Gastroesophageal sphincter (tissue), 4 donors: ENCODE measurements around the gene OR13D1. TPM values are rescaled to one million over a fixed set of nuclear protein-coding genes. Genes with fewer than 3 reads are reported as not detected.

Experiments used
- ATAC-seq: fragments of 150-250 bp; one replicate; pipeline ENCODE4 v1.9.1; 2016; ENCODE audit warnings: mild to moderate bottlenecking, moderate library complexity
- H3K27ac ChIP-seq, 4 donors: fragments of 200-600 bp; sonication (generic) in 3 of 4; 1 replicate in 3 of 4; 2 replicates in 1 of 4; pipeline ENCODE4 v1.5.1; 2016 to 2019
- H3K27me3 ChIP-seq: fragments of 200-600 bp; sonication (generic); one replicate; pipeline ENCODE4 v1.5.1; 2019
- H3K36me3 ChIP-seq, 2 donors: fragments of 200-600 bp; sonication (generic); one replicate each; pipeline ENCODE4 v1.5.1; 2019; ENCODE audit warnings: control low read depth in 1 of 2
- H3K4me1 ChIP-seq, 3 donors: fragments of 200-600 bp; sonication (generic); 1 replicate in 2 of 3; 2 replicates in 1 of 3; pipeline ENCODE4 v1.5.1; 2016 to 2019; ENCODE audit warnings: control low read depth in 2 of 3
- H3K4me3 ChIP-seq, 2 donors: fragments of 200-600 bp; sonication (generic); one replicate each; pipeline ENCODE4 v1.5.1; 2019; ENCODE audit warnings: mild to moderate bottlenecking in 1 of 2, moderate library complexity in 1 of 2
- H3K9me3 ChIP-seq, 3 donors: fragments of 200-600 bp; sonication (generic); one replicate each; pipeline ENCODE4 v1.5.1; 2017 to 2019; ENCODE audit warnings: control low read depth in 2 of 3
- EP300 ChIP-seq: sonication (generic); formaldehyde crosslinking; IDR thresholded peaks from one replicate; pipeline ENCODE4 v1.6.1; 2017; ENCODE audit warnings: antibody characterized with exemption, mild to moderate bottlenecking
- POLR2A ChIP-seq, 2 donors: fragments of 450-650 bp; IDR thresholded peaks; one replicate each; pipeline ENCODE4 v1.6.1; 2017; ENCODE audit warnings: antibody characterized with exemption in 2 of 2, mild to moderate bottlenecking in 2 of 2, moderate library complexity in 1 of 2
- POLR2AphosphoS5 ChIP-seq: sonication (generic); formaldehyde crosslinking; IDR thresholded peaks from one replicate; pipeline ENCODE4 v1.6.1; 2017; ENCODE audit warnings: antibody characterized with exemption
- WGBS, 2 donors: methylation state at CpG; one replicate each; pipeline ENCODE4 v1.1.5; 2018; ENCODE audit warnings: low coverage in 1 of 2; 5-methylcytosine and 5-hydroxymethylcytosine counted together
- total RNA-seq, 4 donors: library from RNA; depleted of rRNA; stranded (reverse); fragments of >200 nt; gene quantifications; one replicate each; pipeline ENCODE4 v1.1.0, GENCODE V29; 2016
- TF ChIP-seq, protein P1 (sequence below), 4 experiments: fragments of 200-600 bp in 2 of 4; fragments of 450-650 bp in 2 of 4; sonication (generic) in 1 of 4; IDR thresholded peaks; one replicate each; pipeline ENCODE4 v1.5.1; 2017 to 2019; ENCODE audit warnings: antibody characterized with exemption in 4 of 4, mild to moderate bottlenecking in 2 of 4, moderate library complexity in 2 of 4

The OR13D1 gene
- total RNA-seq, result not detected

DNA sequence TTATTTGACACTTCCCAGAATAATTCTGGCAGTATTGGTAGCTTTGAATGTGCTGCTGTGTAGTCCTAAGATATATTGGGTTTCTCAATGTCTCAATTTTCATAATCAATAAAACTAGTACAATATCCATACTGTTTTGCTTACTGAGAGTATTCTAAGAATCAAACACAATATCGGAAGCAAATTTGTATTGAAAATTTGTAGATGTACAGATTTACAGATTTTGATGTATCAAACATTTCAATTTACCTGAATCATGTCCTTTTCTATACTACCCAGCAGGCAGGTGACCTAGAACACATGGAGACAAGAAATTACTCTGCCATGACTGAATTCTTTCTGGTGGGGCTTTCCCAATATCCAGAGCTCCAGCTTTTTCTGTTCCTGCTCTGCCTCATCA lies at the start of gene OR13D1:
OR13D1 (plus strand) TSS at position 301 of the 400 bp plus-strand sequence; CDS start at position 301, 0 bp downstream.
- H3K4me3 ChIP-seq, result no peak within 1 kb of the TSS
- no peaks in the 10 kb centered on the region for H3K9me3 ChIP-seq
- no peak within 1 kb of the TSS for H3K27ac ChIP-seq
- no peaks in the 10 kb centered on the region for H3K4me1 ChIP-seq
- no peaks in the 10 kb centered on the region for H3K36me3 ChIP-seq
- 92 to 100% methylated on average over 1 of the region's 1 CpG for WGBS, 2 donors
- ATAC-seq, result no peak
- TF ChIP-seq POLR2A (IDR thresholded peaks at IDR 0.05) (no peak), POLR2AphosphoS5 (no peak), EP300 (no peak)
- TF ChIP-seq, protein P1, sequence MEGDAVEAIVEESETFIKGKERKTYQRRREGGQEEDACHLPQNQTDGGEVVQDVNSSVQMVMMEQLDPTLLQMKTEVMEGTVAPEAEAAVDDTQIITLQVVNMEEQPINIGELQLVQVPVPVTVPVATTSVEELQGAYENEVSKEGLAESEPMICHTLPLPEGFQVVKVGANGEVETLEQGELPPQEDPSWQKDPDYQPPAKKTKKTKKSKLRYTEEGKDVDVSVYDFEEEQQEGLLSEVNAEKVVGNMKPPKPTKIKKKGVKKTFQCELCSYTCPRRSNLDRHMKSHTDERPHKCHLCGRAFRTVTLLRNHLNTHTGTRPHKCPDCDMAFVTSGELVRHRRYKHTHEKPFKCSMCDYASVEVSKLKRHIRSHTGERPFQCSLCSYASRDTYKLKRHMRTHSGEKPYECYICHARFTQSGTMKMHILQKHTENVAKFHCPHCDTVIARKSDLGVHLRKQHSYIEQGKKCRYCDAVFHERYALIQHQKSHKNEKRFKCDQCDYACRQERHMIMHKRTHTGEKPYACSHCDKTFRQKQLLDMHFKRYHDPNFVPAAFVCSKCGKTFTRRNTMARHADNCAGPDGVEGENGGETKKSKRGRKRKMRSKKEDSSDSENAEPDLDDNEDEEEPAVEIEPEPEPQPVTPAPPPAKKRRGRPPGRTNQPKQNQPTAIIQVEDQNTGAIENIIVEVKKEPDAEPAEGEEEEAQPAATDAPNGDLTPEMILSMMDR (IDR thresholded peaks at IDR 0.05), result no peak
- no peaks in the 10 kb centered on the region for H3K27me3 ChIP-seq

DNA sequence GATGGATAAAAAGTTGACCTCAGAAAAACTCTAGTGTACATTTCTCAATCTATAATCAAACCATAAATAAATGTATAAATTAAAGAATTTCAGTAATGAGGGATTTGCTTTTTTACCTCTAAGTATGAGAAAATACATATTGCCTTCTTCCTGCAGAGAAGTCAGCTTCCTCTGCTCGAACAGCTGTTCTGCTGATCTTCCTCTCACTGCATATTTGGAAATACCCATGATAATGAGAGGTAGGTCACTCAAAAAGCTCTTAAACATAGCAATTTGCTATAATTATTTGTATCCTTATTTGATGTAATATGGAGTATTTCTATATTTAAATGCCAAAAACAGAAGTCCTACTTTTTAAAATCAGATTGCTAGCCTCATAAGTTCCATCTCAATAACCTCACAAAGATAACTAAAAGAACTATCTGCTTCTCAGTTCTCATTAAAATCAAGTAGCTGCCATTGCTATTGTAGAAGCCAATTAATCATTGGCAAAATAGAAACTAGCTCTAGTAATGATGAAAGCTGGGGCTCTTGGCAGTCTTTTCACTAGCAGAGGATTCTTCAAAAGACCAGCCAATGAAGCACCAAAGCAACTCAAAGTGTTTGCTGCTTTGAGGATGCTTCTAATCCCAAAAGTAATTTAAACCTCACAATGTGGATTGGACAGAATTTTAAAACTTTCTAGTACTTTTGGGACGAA lies 35.7 kb upstream of the OR13D1 start:
- Histone ChIP-seq H3K9me3 (no peaks in the 10 kb centered on the region), H3K27me3 (no peaks in the 10 kb centered on the region), H3K4me3 (no peak overlapping the region), H3K36me3 (no peaks in the 10 kb centered on the region), H3K27ac (no peak overlapping the region), H3K4me1 (no peaks in the 10 kb centered on the region)
- ATAC-seq, result no peak
- 47 to 52% methylated on average over 2 of the region's 2 CpGs for WGBS, 2 donors
- TF ChIP-seq, protein P1 (IDR thresholded peaks at IDR 0.05), result no peak
- TF ChIP-seq POLR2A (IDR thresholded peaks at IDR 0.05) (no peak), POLR2AphosphoS5 (no peak), EP300 (no peak)

DNA sequence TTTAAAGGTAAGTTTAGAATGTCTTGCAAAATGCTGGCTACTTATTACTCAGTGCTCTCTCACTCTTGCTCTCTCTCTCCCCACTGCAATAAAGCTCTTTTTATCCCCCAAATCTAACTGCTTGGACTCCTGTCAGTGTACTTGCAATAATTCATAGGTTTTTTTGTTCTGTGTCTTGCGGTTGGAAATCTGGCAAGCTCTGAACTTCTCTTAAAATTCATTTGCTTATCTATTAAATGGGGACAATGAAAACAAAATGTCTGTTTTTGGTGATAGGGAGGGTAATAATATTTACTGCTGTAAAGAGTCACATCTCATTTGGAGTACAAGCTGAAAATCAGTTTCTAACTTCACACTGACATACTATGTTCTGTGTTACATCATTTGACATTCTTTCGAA lies 18.7 kb upstream of the OR13D1 start:
- H3K9me3 ChIP-seq, result no peaks in the 10 kb centered on the region
- no peak for ATAC-seq
- no peak overlapping the region for H3K4me3 ChIP-seq
- 35 to 63% methylated on average over 2 of the region's 2 CpGs for WGBS, 2 donors
- H3K36me3 ChIP-seq, result no peaks in the 10 kb centered on the region
- H3K4me1 ChIP-seq, result no peaks in the 10 kb centered on the region
- no peak overlapping the region for H3K27ac ChIP-seq
- TF ChIP-seq POLR2AphosphoS5 (no peak), POLR2A (IDR thresholded peaks at IDR 0.05) (no peak), EP300 (no peak)
- TF ChIP-seq, protein P1 (IDR thresholded peaks at IDR 0.05), result no peak
- H3K27me3 ChIP-seq, result no peaks in the 10 kb centered on the region

- no peaks in the 10 kb centered on the region for H3K9me3 ChIP-seq
- WGBS, 2 donors, result 4 to 10% methylated on average over 2 to 3 of the region's 3 CpGs
- TF ChIP-seq POLR2AphosphoS5 (no peak), POLR2A (IDR thresholded peaks at IDR 0.05) (no peak), EP300 (no peak)
- TF ChIP-seq, protein P1 (IDR thresholded peaks at IDR 0.05), result peak in 2 of 4 experiments; percentile 17 to 34
- no peak for ATAC-seq
- no peaks in the 10 kb centered on the region for H3K27me3 ChIP-seq
- H3K4me3 ChIP-seq, result no peak overlapping the region
- no peaks in the 10 kb centered on the region for H3K36me3 ChIP-seq
- no peak overlapping the region for H3K27ac ChIP-seq
- H3K4me1 ChIP-seq, result no peaks in the 10 kb centered on the region
Observed at GRCh38 chr9:104682642-104683041, 11.7 kb upstream of the OR13D1 start.

DNA sequence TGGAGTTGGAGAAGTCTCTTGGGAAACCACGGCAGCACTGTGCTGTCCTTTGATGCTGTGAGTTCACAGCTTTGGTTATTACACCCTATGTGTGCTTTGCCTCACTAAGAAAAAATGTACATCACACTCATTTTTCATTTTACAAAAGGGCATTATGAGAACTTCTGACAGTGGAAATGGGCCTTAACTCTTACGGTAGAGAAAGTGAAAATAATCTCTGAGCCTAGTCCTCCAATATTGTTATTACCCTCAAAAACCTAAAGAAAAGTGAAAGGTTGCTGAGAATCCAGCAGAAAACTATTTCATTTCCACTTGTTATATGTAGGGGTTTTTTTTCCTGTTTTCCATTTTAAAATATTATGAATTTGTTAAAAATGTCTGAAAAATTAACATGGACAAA lies 8.2 kb upstream of the OR13D1 start:
- 38 to 83% methylated on average over 1 to 2 of the region's 2 CpGs for WGBS, 2 donors
- ATAC-seq, result no peak
- Histone ChIP-seq H3K36me3 (no peaks in the 10 kb centered on the region), H3K27me3 (no peaks in the 10 kb centered on the region), H3K4me3 (no peak overlapping the region), H3K9me3 (no peaks in the 10 kb centered on the region), H3K27ac (no peak overlapping the region), H3K4me1 (no peaks in the 10 kb centered on the region)
- TF ChIP-seq POLR2AphosphoS5 (no peak), EP300 (no peak), POLR2A (IDR thresholded peaks at IDR 0.05) (no peak)
- TF ChIP-seq, protein P1 (IDR thresholded peaks at IDR 0.05), result no peak
